ENCODE measurements around the gene GAGE10.

Gene GAGE10

GRCh38 chrX:49303346-49303745 lies at the start of gene GAGE10:
TSS of gene GAGE10 (plus strand) at chrX:49303646. CDS start at chrX:49304860, 1,214 bp downstream.
- DNase-seq = no peak

GRCh38 chrX:49254639-49255038 lies 48.8 kb upstream of the GAGE10 start:
- no peak for DNase-seq

GRCh38 chrX:49256268-49256995 lies 47.0 kb upstream of the GAGE10 start:
- DNase-seq = no peak

DNA sequence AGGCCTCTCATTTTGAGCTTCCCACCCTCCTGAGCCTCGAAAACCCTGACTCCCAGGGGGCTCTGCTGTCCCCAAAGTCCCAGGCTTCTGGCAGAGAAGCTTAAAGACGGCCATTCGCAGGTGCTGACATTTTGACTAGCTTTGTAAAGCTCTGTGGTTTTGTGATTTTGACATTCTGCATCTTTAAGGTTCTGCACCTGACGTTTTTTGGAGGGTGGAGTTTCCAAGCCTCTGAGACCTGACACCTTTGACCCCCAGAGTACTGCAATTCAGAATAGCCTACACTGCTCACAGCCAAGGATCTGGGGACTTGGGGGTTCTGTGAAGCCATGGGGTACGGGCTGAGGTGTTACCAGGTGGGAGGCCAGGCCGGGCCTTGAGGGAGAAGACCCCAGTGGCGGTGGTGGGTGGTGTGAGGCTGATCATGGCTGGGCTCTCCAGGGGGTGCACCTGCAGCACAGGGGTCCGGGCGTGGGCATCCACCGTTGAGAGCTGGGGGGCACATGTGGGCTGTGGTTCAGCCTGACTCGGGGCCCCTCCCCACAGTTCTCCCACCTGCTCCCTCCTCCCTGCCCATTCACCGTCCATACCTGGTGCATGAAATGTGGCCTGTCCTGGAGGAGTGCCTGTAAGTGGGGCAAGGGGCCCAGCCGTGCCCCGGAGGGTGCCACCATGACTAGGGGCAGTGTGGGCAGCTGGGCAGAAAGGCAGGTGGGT lies 46.2 kb upstream of the GAGE10 start:
- no peak for DNase-seq

GRCh38 chrX:49257846-49258748 lies 45.3 kb upstream of the GAGE10 start:
- no peak for DNase-seq

DNA sequence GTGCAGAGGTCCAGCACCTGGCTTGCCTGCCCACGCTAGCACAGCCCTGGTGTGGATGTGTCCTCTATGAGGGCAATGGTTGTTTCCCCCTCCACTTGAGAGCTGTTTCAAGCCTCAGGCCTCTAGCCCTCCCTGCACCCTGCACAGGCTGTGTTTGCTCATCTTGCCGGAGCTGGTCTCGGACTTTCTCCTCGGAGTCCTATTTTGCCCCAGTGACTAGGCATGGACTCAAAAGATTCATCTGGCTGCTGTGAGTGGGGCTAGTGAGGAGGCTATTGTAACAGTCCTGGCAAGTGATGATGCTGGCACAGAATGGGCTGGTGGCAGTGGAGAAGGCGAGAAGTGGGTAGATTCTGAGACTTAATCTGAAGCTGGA lies 44.7 kb upstream of the GAGE10 start:
- no peak for DNase-seq

DNA sequence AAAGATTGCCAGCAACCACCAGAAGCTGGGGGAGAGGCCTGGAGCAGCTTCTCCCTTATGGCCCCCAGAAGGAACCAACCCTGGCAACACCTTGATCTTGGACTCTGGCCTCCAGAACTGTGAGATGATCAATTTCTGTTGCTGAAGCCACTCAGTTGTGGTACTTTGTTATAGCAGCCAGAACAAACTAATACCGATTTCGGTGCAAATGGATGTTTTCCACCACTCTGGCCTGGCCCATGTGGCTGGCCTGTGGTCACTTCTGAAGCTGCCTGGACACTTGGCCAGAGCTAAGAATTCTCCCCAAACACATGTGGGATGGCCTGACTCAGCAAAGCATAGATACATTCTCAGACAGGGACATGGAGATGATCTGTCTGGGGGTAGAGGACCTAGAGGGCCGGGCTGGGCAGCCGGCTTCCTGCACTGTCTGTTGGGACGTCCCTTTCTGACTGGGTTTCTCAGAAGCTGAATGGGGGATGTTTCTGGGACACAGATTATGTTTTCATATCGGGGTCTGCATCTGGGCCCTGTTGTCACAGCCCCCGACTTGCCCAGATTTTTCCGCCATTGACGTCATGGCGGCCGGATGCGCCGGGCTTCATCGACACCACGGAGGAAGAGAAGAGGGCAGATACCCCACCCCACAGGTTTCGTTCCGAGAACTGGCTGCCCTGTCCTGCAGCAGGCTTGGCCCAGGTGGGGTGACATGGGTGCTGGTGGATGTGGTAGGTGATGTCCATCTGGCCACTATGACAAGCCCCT lies 43.0 kb upstream of the GAGE10 start:
- no peak for DNase-seq

DNA sequence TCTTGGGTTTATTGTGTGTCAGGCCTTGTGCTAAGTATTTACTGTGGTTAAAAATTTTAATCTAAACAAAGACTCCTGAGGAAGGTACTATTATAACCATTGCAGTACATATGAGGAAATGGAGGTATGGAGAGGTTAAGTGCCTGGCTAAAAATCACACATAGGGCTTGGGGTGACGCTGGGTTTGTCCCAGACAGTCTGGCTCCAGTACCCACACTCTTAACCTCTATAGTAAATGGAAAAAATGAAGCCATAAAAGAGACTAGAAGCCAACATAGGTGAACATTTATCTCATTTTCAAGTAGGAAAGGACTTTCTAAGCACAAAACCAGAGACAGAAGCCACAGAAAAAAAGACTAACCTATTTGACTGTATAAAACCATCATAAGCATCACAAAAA lies 40.8 kb upstream of the GAGE10 start:
- no peak for DNase-seq

DNA sequence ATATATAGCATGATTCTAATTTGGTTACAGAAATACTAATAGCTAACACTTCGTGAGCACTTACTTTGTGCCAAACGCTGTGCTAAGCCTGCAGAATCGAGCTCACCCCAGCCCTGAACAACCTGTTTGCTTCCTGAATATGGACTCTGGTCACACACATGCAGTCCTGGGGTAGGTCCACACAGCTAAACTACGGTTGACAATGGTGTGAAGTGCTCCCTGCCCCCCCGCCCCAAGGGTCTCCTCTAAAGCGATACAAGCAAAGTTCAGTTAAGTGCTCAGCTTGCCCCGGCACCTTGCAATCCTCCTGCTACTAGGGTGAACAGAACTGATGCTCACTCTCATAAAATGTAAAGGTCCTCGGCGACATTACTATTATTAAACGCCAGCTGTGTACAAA lies 39.8 kb upstream of the GAGE10 start:
- DNase-seq = no peak

GRCh38 chrX:49264460-49264859 lies 39.0 kb upstream of the GAGE10 start, which contains the start of gene FOXP3:
TSS of gene FOXP3 (minus strand) at chrX:49264710. CDS start at chrX:49258505, 6,205 bp downstream.
- DNase-seq = no peak

DNA sequence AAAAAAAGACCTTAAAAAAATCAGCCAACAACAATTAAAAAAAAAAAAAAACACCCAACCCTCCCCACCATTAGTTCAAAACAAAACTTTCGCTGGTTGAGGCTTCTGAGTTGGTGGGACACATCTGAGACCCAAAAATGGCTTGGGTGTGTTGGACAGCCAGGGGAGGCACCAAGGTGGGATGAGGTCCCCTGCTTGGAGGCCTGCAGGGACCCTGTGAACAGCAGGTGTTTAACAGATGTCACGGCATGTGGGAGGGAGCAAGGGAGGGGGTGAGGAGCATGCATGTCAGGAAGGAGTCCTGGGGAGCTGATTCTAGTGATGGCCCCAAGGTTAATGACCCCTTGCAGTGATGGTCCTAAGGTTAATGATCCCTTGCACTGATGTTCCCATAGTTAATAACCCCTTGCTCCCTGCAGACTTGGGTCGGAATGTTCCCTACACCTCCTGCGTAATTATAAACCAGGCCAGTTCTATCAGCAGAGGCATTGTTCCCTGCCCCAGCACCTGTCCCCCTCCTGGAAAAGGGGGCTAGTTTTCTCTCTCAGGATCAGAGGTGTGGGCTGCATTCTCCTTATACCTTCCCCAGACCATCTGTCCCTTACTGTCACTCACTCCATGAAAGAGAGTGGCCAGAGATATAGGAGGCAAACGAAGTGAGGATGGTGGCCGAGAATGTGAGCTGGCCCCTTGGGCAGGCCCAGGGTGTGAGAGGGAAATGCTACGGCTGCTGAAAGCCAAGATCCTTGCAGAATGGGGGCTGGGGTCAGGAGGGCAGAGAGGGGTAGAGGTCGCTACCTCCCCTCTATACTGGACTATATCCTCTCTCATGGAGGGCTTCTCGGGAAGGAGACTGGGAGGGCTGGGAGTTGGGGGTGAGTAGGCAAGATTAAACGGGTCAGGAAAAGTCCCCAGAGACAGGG lies 36.7 kb upstream of the GAGE10 start:
- no peak for DNase-seq

GRCh38 chrX:49268702-49269009 lies 34.8 kb upstream of the GAGE10 start:
- DNase-seq = no peak

DNA sequence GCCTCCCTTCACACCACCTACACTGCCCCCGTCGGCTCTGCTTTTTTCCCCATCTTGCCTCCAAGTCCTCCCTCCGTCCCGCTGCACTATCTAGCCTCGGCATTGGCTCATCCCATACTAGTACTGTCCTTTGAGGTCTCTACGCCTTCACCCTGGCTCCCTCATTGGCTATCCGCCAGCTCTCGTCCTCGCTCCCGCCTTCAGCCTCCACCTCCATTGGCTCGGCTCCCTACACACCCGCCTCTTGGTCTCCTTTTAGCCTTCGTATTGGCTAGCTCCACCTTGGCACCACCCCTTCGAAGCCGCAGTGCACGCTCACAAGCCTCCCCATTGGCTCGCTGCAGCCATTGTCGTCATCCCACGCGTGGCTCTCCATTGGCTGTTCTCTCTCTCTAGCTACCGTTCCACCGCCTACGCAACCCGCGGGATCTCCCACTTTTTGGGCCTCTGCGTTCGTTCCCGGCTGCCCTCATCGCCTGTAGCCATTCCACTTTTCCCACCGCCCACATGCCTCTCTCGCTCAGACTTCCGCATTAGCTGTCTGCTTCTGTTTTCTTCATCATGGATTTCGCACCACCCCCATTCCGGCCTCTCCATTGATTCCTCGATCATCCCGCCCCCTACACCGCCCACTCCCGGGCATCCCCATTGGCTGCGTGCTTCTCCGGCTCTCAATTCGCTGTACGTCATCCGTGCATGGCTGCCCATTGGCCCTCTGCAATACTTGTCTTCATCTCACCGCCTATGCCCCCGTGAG lies 34.3 kb upstream of the GAGE10 start:
- peak; percentile 90 for DNase-seq

DNA sequence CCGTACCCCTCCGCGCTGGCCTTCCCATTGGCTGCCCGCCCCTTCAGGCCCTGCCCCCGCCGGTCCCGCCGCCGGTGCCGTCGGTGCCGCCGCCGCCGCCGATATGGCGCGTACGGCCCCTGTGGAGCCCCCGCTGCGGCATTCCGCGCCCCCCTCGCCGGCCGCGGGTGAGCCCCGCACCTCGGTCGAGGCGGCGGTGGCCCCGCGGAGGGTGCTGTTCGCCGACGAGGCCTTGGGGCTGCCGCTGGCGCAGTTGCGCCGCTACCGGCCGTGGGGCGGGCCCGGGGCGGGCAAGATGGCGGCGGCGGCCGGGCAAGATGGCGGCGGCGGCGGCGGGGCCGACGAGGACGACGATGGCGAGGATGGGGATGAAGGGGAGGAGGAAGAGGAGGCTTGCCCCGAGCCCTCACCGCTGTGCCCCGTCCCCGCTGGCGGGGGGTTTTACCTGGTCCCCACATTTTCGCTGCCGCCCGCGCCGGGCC lies 33.6 kb upstream of the GAGE10 start, which contains the start of gene PPP1R3F:
Gene PPP1R3F, plus strand, starts transcription at position 27 of the 482 bp plus-strand sequence. Its CDS starts 77 bp downstream, at position 104.
- no peak for DNase-seq

DNA sequence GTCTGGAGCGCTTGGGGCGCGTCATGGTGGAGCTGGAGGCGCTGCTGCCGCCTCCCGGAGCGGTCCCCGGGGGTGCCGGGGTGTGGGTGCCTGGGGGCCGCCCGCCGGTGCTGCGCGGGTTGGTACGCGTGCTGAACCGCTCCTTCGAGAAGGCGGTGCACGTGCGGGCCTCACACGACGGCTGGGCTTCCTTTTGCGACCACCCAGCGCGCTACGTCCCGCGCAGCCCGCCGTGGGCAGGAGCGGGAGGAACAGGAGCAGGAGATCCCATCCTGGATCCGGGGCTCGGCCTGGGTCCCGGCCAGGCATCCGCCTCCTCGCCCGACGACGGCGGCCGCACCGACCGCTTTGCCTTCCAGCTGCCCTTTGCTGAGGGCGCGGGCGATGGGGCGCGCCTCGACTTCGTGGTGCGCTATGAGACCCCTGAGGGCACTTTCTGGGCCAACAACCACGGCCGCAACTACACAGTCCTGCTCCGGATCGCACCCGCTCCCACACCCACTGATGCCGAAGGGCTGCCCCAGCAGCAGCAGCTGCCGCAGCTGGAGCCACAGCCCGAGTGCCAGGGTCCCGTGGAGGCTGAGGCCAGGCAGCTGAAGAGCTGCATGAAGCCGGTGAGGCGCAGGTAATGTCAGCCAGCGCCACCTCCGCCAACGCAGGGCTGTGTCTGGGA lies 33.1 kb upstream of the GAGE10 start:
- no peak for DNase-seq

- no peak for DNase-seq
These were observed 32.1 kb upstream of the GAGE10 start for GRCh38 chrX:49271341-49271740.

DNA sequence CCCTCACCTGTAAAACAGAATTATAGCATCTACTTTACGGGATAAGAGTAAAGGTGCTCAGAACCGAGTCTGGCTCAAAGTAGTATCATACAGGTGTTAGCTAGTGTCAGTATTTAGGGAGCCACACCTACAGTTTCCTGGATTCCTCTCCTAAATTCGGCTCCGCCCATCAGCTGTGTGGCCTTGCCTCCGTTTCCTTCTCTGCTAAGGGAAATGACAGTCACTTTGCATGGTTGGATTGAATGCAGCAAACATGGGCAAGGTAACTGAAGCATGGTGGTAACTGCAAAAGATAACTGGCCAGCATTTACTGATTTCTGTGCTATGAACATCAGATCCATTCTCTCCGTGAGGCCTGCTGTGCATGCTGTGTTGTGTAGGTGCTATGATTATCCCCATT lies 31.0 kb upstream of the GAGE10 start:
- DNase-seq = no peak

GRCh38 chrX:49273181-49273727 lies 30.2 kb upstream of the GAGE10 start:
- no peak for DNase-seq

DNA sequence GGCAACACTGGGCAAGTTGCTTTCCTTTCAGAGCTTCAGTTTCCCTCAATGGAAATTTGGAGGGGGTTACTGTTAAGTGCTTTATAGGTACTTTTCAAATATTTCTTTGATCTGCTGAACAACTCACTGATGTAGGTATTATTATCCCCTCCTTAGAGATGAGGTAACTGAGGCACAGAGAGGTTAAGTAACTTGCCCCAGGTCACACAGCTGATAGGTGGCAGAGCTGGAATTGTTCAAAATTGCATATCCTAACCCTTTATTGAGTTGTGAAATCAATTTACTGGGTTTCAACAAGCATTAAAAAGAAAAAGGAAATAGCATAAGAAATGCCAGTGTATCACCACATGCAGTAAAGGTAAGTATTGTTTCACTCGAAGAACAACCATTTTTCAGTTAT lies 27.2 kb upstream of the GAGE10 start:
- no peak for DNase-seq
